AG08395 (cell line): Measurements from ENCODE around the gene VPS26A.

Experiments used
- DNase-seq: peaks from one replicate; pipeline ENCODE4 v3.0.0; 2012; ENCODE audit warnings: mixed read lengths, low spot score

Gene VPS26A

DNA sequence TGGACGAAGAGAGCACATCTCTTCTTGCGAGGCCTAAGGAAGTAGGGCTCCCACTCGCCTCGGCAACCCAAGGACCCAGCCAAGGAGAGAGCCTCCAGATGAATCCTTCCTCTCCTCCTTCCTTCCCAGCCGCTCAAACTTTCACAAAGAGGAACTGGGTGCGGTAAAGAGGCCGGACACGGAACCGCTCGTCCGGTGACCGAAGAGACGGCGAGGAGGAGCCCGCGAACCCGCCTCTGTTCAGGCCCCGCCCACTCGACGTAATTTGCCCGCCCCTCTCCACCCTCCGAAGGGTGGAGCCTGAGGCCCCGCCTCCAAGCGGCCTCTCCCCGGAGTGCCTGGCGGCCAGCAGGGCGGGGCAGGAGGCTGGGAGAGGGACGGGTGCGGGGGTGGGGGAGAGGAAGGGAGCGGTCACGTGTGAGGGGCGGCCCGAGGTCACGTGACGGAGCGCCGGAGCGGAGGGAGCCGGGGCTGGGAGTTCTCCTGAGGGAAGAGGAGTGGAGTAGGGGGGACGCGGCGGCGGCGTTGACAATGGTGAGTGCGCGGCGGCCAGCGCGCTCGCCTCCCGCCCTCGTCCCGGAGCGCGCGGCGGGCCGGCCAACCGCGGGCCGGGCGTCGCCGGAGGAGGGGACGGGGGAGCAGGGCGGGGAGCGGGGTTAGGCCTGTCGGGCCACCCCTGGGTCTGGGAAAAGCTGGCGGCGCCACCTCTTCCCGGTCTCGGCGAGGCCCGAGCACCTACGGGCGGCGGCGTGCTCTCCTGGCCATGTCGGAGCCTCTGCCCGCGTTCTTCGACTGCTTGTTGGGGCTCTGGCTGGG, at the start of gene VPS26A:
TSS of gene VPS26A (plus strand) at position 432 of the 816 bp plus-strand sequence. CDS start at position 532, 100 bp downstream.
- peak; percentile 99 for DNase-seq

- DNase-seq: no peak
These were observed 49.4 kb upstream of the VPS26A start for GRCh38 chr10:69074532-69074931.

- DNase-seq: no peak
These were observed 48.5 kb upstream of the VPS26A start for GRCh38 chr10:69075431-69075830.

DNA sequence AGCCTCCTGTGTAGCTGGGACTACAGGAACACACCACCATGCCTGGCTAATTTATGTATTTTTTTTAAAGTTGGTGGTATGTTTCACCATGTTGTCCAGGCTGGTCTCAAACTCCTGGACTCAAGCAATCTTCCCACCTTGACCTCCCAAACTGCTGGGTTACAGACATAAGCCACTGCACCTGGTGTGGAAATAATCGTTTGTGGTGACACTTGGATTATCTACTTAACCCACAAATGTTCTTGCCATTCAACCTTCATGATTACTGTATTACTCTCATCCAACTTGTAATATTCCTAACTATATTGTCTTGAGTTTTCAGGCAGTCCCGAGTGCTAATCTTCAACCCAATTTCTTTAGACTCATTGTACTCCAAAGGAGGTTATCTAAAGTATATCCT, 45.7 kb upstream of the VPS26A start:
- no peak for DNase-seq

DNA sequence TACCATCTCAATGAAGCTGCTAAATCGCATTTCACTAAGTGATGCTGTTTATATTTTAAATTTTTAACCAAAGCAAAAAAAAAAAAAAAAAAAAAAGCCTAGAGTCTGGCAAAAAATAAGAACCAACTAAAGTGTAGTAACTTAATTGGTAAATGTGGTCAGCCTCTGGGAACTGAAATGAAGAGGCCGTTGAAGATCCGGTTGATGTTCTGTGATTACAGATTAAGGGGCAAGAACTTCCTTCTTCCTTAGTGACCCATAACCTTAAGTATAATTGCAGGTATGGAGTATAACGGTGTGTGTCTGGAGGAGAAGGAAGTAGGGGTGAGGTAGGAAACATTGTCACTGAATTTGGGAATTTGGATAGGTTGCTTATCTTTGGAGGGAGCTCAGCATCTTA, 43.8 kb upstream of the VPS26A start:
- no peak for DNase-seq

DNA sequence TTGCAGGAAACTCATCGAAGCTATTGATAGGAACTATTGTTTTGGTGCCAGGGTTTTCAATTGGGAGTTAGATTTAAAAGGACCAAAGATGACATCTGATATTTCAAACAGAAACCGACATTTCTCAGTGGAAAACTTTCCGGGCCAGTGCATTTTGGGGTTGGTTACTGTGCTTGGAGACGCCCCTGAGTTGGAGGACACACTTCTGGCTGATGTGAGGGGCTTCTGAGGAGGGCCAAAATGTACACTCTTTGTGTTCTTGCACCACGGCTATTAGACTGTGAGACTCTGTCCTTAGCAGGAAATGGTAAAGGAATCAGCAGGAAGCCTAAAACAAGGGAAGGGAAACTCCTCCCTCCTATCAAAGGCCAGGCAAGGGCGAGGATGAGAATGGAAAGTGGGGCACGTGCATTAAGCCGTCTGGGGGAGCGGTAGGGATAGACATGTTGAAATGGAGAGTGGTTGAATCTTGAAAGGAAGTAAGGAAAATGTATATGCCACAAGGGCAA, 37.9 kb upstream of the VPS26A start:
- DNase-seq: peak; percentile 18

GRCh38 chr10:69087590-69088470, 36.1 kb upstream of the VPS26A start, which contains the start of gene SRGN:
Gene SRGN, plus strand, starts transcription at chr10:69088103. Its CDS starts 55 bp downstream, at chr10:69088158.
- DNase-seq: peak; percentile 52

GRCh38 chr10:69088471-69088769, 35.6 kb upstream of the VPS26A start:
- no peak for DNase-seq

- DNase-seq: no peak
These were observed 35.0 kb upstream of the VPS26A start for GRCh38 chr10:69088801-69089501.

DNA sequence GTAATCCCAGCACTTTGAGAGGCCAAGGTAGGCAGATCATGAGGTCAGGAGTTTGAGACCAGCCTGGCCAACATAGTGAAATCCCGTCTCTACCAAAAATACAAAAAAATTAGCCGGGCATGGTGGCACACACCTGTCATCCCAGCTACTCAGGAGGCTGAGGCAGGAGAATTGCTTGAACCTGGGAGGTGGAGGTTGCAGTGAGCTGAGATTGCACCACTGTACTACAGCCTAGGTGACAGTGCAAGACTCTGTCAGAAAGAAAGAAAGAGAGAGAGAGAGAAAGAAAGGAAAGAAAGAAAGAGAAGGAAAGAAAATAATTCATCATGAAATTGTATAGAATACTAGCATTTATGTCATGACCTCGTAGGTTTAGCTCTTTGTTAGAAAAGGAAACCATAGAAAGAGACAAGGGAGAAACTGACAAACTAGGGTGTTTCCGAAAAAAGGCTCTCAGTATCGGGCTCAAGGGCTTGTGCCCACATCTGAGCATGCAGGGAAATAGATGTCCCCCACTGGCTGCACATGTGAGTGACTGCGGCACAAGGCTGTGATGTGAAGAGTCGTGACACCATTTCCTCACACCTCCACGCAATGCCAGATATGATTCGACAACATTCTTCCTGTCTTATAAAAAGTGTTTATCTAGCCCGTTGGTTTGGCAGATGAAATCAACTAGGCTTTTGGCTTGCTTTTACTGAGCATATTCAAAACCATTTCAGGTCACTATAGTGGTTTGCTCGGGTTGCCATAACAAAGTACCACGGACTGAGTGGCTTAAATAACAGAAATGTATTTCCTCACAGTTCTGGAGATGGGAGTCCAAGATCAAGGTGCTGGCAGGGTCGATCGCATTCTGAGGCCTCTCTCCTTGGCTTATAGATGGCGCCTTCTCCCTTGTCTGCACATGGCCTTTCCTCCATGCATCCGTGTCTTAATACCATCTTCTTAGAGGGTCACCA, 34.1 kb upstream of the VPS26A start:
- DNase-seq: no peak

GRCh38 chr10:69090685-69091084, 33.3 kb upstream of the VPS26A start:
- DNase-seq: no peak

- no peak for DNase-seq
These were observed 32.8 kb upstream of the VPS26A start for GRCh38 chr10:69091143-69091651.

- peak; percentile 82 for DNase-seq
These were observed 30.8 kb upstream of the VPS26A start for GRCh38 chr10:69092959-69093850.

DNA sequence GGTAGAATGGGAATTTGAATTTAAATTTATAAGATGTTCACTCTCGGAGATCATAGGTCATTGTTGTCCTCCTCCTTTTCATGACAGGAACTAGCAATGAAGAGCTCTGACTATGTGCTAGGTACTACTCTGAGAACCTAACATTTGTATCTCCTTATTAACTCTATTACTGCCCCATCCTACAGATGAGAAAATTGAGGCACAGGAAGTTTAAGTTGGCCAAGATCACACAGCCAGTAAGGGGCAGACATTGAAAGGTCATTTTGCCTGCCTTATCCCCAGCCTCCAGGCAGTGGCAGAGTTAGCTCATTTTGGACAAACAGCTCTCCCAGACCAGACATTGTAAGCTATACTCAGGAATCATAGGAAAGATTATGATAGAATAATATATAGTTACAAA, 30.0 kb upstream of the VPS26A start:
- DNase-seq: peak; percentile 27

DNA sequence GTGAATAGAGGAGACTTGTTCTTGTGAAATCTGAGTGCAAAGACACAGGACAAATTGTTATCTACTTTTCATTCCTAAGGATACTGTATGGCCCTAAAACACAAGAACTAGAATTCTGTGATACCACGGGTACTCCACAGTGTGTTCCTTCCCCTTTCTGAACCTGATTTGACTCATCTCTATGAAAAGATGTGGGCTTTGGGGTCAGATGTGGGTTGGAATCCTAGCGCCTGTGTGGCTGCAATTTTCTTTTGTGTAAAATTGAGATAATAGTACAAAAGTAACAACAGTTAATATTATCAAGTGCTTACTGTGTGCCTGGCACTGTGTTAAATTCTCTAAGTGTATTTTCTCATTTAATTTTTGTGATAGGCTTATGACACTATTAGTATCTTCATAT, 27.9 kb upstream of the VPS26A start:
- DNase-seq: no peak

DNA sequence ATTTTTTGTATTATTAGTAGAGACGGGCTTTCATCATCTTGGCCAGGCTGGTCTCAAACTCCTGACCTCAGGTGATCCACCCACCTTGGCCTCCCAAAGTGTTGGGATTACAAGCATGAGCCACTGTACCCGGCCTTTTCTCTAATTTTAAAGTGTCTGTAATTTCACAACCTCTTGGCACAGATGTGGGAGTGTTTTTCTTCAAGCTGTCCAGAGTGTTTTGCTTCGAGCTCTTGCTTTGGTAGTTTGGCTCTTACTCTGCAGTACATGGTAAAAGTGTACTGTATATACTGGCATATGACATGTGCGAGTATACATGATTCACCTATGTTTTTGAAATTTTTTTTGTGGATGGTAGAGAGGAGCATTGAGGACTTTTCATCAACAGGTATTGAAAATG, 26.2 kb upstream of the VPS26A start:
- no peak for DNase-seq

- no peak for DNase-seq
These were observed 23.7 kb upstream of the VPS26A start for GRCh38 chr10:69100136-69100872.

GRCh38 chr10:69101451-69102095, 22.4 kb upstream of the VPS26A start:
- DNase-seq: no peak

DNA sequence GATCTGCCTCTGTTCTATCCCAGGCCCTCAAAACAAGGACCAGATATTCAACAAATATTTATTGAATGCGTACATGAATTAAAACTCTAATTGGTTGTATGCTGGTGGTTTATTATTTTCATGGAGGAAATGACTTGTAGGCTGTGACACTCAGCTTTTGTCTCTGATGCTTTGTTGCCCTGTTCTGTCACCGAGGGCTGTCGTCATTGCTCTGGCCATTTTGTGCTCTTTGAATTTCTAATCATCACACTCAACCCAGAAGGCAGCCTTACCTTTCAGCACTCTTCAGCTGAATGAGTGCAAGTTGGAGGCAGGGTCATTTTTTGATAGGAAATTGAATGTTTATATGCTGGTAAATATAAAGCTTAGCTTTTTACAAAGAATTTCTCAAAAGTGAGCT, 21.5 kb upstream of the VPS26A start:
- DNase-seq: no peak
